ENCODE results near the gene FNBP1. TPM values are rescaled to one million over a fixed set of nuclear protein-coding genes. Genes with fewer than 3 reads are reported as not detected.
"Not testable (repeated sequence)": the region's sequence is repeated elsewhere in the genome, so short reads cannot be mapped to it uniquely, and the experiment has no call there.

The FNBP1 gene
- total and polyA plus RNA-seq, 5 experiments from 2014 or later: 130 to 164 (median 143) TPM

DNA sequence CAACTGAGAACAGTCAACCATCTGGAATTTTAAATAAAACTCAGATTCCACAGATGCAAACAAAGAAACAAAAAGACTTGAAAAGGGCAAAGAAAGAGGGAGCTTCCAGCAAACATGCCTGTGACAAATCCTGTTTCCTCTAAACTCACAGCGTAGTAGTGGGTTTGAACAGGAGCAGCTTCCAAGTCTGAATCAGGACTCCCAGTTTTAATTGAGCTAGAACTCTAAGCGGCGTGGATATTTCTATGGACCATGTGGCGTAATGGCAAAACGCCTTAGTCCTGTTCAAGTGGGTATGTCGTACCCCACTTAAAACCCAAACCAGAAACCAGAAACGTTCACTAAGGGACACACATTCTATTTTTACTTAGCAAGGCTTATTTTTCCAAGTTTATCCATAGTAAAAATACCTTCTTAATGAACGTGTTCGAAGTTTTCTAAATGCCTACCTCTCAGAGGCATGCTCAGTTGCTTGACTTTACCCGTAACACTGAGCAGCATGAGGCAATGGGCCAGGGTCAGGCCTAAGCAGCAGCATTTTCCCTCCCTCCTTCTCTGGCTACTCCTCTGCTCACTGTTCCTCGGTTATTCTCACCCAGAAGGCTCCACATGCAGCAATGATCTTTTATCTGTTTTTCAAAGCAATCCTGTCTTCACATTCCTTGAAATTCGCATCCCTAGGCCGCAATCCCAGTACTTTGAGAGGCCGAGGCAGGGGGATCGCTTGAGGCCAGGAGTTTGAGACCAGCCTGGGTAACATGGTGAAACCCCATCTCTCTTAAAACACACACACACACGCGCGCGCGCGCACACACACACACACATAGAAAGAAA, 77.9 kb downstream of the FNBP1 start:
- DNase-seq: no peak
- Mint-ChIP-seq H3K27me3 (no peaks in the 10 kb centered on the region), H3K27ac (peak overlapping the region; percentile 94 to 99 (median 97)), H3K4me1 (peaks cover 39 to 75% (median 69%) of the 10 kb centered on the region in 4 donors), H3K4me3 (peak overlapping the region in 4 of 10 donors; percentile 7 to 50 (median 14)), H3K9me3 (no peaks in the 10 kb centered on the region), H3K36me3 (peaks cover 5 to 47% (median 7%) of the 10 kb centered on the region in 3 donors)
- ATAC-seq: no peak
- POLR2A ChIA-PET: interaction anchor here (0.7 to 4.2 kb wide), 8 partner anchors 11 to 130 kb away, joined by 3 to 70 read pairs (median 3); partner anchors contain the start of genes C9orf78 and FNBP1

DNA sequence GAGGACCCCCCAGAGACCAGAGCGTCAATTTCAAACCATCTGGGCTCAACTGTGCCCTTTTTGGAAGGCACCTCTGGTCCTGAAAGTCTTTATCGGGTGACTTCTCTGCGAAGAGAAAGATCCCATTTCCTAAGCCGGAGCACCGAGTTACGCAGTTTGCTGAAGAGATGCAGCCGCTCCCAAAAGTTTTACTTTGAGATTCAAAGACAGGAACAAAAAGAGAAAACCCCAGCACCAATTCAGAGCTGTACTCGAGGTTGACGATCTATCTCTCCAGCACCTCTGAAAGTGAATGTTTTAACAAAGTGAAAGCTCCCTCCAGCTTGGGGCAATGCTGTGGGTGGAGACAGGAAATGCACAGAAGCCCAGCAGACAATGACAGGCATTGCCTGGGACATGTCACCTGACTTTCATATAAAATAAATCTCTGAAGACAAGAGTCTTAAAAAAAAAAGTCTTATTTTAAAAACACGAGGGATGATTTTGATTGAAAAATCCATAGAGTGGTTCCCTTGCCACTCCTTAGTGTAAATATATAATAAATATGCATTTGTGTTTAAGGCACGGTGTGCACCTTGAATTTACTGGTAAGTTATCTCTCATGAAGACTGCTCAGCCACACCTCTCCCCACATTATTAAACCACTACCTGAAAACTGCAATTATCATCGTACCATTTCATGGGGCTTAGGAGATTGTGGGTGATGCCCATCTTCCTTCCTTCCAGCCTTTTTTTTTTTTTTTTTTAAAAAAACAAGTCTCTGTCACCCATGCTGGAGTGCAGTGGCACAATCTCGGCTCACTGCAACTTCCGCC, 79.9 kb downstream of the FNBP1 start:
- Mint-ChIP-seq H3K4me1 (peaks cover 41 to 76% (median 68%) of the 10 kb centered on the region in 4 donors), H3K27ac (peak overlapping the region; percentile 95 to 99 (median 98)), H3K9me3 (no peaks in the 10 kb centered on the region), H3K36me3 (peaks cover 5 to 55% (median 11%) of the 10 kb centered on the region in 3 donors), H3K4me3 (peak overlapping the region; percentile 85 to 93 (median 88)), H3K27me3 (no peaks in the 10 kb centered on the region)
- POLR2A ChIA-PET: interaction anchor here (0.7 to 4.2 kb wide), 16 partner anchors 9 to 90 kb away, joined by 3 to 70 read pairs (median 4); partner anchors contain the start of genes FNBP1 and GPR107
- DNase-seq (peak; percentile 42 to 88 (median 79)), ATAC-seq (peak; percentile 96 to 97)

DNA sequence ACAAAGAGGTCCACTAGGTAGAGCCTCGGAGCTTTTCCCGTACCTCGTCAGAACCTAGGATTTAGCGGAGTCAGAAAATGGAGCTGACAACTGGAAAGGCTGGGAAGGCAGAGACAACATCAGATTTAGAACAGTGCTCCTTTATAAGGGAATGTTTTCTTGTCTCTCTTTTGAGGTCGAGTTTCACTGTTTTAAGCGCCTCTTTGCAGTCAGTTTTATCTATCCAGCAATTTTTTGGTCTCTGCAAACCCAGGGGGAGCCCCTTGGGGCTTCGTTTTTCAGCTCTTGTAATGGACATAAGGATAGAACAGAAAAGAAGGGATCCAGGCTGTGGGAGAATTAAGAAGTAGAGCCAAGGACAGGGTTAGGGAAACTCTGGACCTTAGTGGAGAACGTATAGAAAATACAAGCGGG, 80.5 kb downstream of the FNBP1 start:
- H3K36me3 Mint-ChIP-seq: peaks cover 5 to 57% (median 11%) of the 10 kb centered on the region in 3 donors
- ATAC-seq: no peak

DNA sequence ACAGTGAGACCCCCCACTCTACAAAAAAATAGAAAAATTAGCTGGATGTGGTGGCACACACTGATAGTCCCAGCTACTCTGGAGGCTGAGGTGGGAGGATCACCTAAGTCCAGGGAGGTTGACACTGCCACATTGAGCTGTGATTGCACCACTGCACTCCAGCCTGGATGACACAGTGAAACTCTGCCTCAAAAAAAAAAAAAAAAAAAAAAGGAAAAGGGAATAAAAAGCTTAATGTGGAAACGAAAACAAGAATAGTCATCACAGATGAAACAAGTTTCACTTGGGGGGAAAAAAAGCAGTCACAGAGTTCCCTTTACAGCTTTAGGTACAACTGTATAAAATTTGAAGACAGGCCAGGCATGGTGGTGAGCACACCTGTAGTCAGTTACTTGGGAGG, 84.2 kb downstream of the FNBP1 start:
- H3K36me3 Mint-ChIP-seq: peaks cover 0 to 64% (median 15%) of the 10 kb centered on the region in 3 donors
- H3K27ac Mint-ChIP-seq: peak overlapping the region in 7 of 10 donors; percentile 43 to 82 (median 67)
- POLR2A ChIA-PET: interaction anchor here (1.1 to 1.4 kb wide), 2 partner anchors 70 to 72 kb away, joined by 3 to 9 read pairs; no protein-coding TSS in a partner anchor

More for the DNA sequence above, 80.5 kb downstream of the FNBP1 start:
- DNase-seq: no peak
- Mint-ChIP-seq H3K9me3 (no peaks in the 10 kb centered on the region), H3K4me3 (peak overlapping the region; percentile 85 to 93 (median 88)), H3K4me1 (peaks cover 41 to 78% (median 69%) of the 10 kb centered on the region in 4 donors), H3K27me3 (no peaks in the 10 kb centered on the region), H3K27ac (peak overlapping the region; percentile 95 to 99 (median 98))
- POLR2A ChIA-PET: interaction anchor here (0.5 to 4.2 kb wide), 14 partner anchors 11 to 106 kb away, joined by 3 to 70 read pairs (median 4); partner anchors contain the start of gene GPR107

DNA sequence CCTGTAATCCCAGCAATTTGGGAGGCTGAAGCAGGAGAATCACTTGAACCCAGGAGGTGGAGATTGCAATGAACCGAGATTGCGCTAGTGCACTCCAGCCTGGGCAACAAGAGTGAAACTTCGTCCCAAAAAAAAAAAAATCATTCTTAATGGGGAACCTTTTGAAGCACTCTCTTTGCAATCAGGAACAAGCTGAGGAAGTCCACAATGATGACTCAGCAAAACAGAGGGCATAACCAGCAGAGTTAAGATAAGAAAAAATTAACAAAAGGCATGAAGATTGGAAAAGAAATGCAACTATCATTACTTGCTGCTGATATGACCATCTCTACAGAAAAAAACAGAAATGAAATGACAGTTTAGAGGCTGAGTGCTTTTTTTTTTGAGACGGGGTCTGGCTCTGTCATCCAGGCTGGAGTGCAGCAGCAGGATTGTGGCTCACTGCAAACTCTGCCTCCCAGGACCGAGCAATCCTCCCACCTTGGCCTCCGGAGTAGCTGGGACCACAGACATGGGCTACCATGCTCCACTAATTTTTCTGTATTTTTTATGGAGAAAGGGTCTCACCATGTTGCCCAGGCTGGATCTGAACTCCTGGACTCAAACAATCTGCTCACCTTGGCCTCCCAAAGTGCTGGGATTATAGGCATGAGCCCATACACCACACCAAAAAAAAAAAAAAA, 88.0 kb downstream of the FNBP1 start:
- H3K27ac Mint-ChIP-seq: peak overlapping the region in 8 of 10 donors; percentile 10 to 87 (median 78)
- POLR2A ChIA-PET: interaction anchor here (0.7 to 1.1 kb wide), 3 partner anchors 36 to 85 kb away, joined by 3 to 5 read pairs (median 4); no protein-coding TSS in a partner anchor
- peaks cover 0 to 89% (median 26%) of the 10 kb centered on the region in 3 donors for H3K36me3 Mint-ChIP-seq
- peaks cover 6 to 46% (median 26%) of the 10 kb centered on the region in 4 donors for H3K4me1 Mint-ChIP-seq
- no peaks in the 10 kb centered on the region for H3K27me3 Mint-ChIP-seq
- no peak for DNase-seq
- no peaks in the 10 kb centered on the region for H3K9me3 Mint-ChIP-seq
- peak overlapping the region in 2 of 10 donors; percentile 1 to 24 for H3K4me3 Mint-ChIP-seq
- peak in 1 of 2 donors; percentile 33 for ATAC-seq

More for the DNA sequence above, 84.2 kb downstream of the FNBP1 start:
- Mint-ChIP-seq H3K27me3 (no peaks in the 10 kb centered on the region), H3K4me1 (peaks cover 26 to 63% (median 52%) of the 10 kb centered on the region in 4 donors), H3K4me3 (no peak overlapping the region), H3K9me3 (no peaks in the 10 kb centered on the region)
- ATAC-seq (no peak), DNase-seq (no peak)

DNA sequence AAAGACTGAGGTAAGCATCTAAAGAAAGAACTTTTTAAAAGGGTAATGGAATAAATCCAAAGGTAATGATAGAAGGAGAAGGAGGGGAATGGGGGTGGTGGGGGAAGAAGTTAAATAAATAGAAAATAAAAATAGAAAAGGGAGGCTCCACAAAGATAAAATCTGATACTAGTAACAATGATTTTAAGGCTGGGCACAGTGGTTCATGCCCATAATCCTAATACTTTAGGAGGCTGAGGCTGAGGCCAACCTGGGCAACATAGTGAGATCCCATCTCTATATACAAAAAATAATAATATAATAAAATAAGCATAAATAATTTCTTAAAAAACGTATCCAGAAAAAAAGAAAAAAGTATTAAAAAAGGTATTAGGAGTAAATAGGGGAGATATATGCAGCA, 89.3 kb downstream of the FNBP1 start:
- H3K27me3 Mint-ChIP-seq: no peaks in the 10 kb centered on the region
- H3K4me1 Mint-ChIP-seq: peaks cover 8 to 50% (median 32%) of the 10 kb centered on the region in 4 donors
- H3K4me3 Mint-ChIP-seq: no peak overlapping the region
- H3K36me3 Mint-ChIP-seq: peaks cover 0 to 91% (median 30%) of the 10 kb centered on the region in 3 donors
- no peaks in the 10 kb centered on the region for H3K9me3 Mint-ChIP-seq
- peak overlapping the region in 5 of 10 donors; percentile 25 to 80 (median 53) for H3K27ac Mint-ChIP-seq
- POLR2A ChIA-PET: no interaction called here
- DNase-seq (no peak), ATAC-seq (no peak)

DNA sequence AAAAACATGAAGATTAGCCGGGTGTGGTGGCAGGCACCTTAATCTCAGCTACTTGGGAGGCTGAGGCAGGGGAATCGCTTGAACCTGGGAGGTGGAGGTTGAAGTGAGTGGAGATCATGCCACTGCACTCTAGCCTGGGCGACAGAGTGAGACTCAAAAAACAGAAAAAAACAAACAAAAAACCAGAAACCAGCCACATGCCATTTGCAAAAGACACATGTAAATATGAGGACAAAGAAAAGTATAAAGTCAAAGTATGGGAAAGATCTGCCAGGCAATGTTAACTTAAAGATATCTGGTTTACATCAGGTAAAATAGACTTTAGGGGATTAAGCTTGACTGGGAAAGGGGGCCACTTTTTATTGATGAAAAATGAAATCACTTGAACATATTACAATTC, 90.7 kb downstream of the FNBP1 start:
- Mint-ChIP-seq H3K36me3 (peaks cover 0 to 87% (median 29%) of the 10 kb centered on the region in 3 donors), H3K4me1 (peaks cover 8 to 47% (median 31%) of the 10 kb centered on the region in 4 donors), H3K27me3 (no peaks in the 10 kb centered on the region), H3K9me3 (no peaks in the 10 kb centered on the region), H3K27ac (peak overlapping the region in 7 of 10 donors; percentile 17 to 63 (median 53)), H3K4me3 (no peak overlapping the region)
- POLR2A ChIA-PET: interaction anchor here (0.5 to 0.6 kb wide), 2 partner anchors 13 to 41 kb away, joined by 3 to 5 read pairs; no protein-coding TSS in a partner anchor
- DNase-seq (no peak), ATAC-seq (no peak)

DNA sequence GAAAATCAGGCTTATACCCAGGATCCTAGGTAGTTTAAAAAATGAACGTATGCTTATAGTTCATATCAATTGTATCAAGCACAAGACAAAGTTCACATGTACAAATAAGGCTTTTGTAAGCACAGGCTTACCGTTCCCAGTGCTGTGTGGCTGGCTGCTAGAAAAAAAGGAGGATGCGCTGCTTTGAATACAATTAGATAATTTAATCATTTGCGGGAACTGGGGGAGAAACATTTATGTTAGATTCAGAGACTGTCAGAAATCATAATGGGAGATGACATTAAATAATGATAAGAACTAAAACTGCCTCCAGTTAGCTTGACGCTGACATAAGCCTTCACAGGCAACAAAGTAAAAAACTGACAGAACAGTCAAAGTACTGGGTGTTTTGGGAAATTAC, 93.2 kb downstream of the FNBP1 start:
- no peak overlapping the region for H3K4me3 Mint-ChIP-seq
- H3K9me3 Mint-ChIP-seq: no peaks in the 10 kb centered on the region
- no peak for DNase-seq
- peaks cover 0 to 72% (median 19%) of the 10 kb centered on the region in 3 donors for H3K36me3 Mint-ChIP-seq
- no peaks in the 10 kb centered on the region for H3K27me3 Mint-ChIP-seq
- H3K4me1 Mint-ChIP-seq: peaks cover 13 to 49% (median 39%) of the 10 kb centered on the region in 4 donors
- H3K27ac Mint-ChIP-seq: peak overlapping the region in 5 of 10 donors; percentile 44 to 85 (median 64)
- no peak for ATAC-seq
- POLR2A ChIA-PET: interaction anchor here (1.2 kb wide), 1 partner anchor 93 kb away, joined by 3 read pairs; no protein-coding TSS in a partner anchor

DNA sequence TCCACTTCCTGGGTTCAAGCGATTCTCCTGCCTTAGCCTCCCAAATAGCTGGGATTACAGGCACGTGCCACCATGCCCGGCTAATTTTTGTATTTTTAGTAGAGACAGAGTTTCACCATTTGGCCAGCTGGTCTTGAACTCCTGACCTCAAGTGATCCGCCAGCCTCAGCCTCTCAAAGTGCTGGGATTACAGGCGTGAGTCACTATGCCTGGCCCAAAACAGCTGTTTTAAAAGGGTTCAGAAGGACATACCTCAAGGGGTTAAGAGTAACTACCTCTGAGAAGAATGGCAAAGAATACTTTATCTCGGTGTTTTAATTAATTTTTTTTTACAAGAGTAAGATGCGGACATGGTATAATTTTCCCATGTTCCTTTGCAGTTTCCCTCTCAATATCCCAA, 94.4 kb downstream of the FNBP1 start:
- DNase-seq, H3K4me3 Mint-ChIP-seq, H3K27me3 Mint-ChIP-seq, ATAC-seq, H3K9me3 Mint-ChIP-seq: not testable (repeated sequence)
- Mint-ChIP-seq H3K27ac (peak overlapping the region in 7 of 10 donors; percentile 14 to 85 (median 63)), H3K36me3 (peaks cover 0 to 64% (median 22%) of the 10 kb centered on the region in 3 donors), H3K4me1 (peaks cover 19 to 58% (median 46%) of the 10 kb centered on the region in 4 donors)
- POLR2A ChIA-PET: interaction anchor here (0.6 to 1.2 kb wide), 5 partner anchors 9 to 1203 kb away, joined by 3 to 6 read pairs (median 6); no protein-coding TSS in a partner anchor

DNA sequence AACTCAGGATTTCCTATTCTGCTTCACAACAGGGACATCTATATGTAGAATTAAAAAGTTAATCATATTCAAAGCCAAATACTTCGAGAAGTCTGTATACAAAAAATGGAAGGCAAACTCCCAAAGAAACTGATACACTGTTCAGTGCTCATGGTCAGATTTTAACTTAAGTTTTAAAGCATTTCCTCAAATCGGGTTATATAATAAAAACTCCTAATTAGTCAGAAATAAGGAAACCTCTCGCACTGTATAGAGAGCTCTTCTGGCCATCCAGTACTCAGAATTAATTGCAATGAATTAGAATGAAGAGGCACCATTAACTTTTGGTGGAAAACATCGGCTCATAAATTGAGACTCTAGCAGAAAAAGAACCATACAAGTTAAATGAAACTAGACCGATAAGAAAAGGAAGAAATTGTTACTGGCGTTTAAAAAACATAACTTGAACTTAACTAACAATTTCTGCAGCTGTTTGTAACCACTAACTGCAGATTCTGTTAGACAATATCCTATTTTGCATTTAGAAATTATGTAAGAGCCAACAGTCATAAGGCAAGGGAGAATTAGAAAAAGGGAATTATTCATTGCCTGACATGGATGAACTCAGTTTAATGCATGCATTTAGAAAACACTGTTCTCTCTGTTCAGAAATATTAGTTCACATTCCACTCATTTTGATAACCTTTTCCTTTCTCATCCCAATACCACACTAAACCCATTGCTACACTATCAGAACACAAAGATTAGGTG, 96.6 kb downstream of the FNBP1 start:
- POLR2A ChIA-PET: interaction anchor here (1.1 to 4.8 kb wide), 5 partner anchors 10 to 98 kb away, joined by 3 to 31 read pairs (median 8); no protein-coding TSS in a partner anchor
- H3K9me3 Mint-ChIP-seq: peaks cover 0 to 5% (median 3%) of the 10 kb centered on the region in 9 donors
- H3K27ac Mint-ChIP-seq: peak overlapping the region; percentile 85 to 92 (median 90)
- peaks cover 22 to 65% (median 57%) of the 10 kb centered on the region in 4 donors for H3K4me1 Mint-ChIP-seq
- H3K36me3 Mint-ChIP-seq: peaks cover 0 to 58% (median 24%) of the 10 kb centered on the region in 3 donors
- ATAC-seq (no peak), DNase-seq (no peak)
- peak overlapping the region in 9 of 10 donors; percentile 46 to 73 (median 55) for H3K4me3 Mint-ChIP-seq
- H3K27me3 Mint-ChIP-seq: no peaks in the 10 kb centered on the region

Data from naive thymus-derived CD8-positive, alpha-beta T cell (primary cell).